GM19043 (cell line): ENCODE data around the gene TMEM134.

Experiments used
- ATAC-seq: cut with Tn5 transposase; IDR thresholded peaks from one replicate; pipeline ENCODE4 v1.9.1; 2021; ENCODE audit warnings: low read depth; ENCODE audit not compliant: unreplicated experiment

Gene TMEM134

DNA sequence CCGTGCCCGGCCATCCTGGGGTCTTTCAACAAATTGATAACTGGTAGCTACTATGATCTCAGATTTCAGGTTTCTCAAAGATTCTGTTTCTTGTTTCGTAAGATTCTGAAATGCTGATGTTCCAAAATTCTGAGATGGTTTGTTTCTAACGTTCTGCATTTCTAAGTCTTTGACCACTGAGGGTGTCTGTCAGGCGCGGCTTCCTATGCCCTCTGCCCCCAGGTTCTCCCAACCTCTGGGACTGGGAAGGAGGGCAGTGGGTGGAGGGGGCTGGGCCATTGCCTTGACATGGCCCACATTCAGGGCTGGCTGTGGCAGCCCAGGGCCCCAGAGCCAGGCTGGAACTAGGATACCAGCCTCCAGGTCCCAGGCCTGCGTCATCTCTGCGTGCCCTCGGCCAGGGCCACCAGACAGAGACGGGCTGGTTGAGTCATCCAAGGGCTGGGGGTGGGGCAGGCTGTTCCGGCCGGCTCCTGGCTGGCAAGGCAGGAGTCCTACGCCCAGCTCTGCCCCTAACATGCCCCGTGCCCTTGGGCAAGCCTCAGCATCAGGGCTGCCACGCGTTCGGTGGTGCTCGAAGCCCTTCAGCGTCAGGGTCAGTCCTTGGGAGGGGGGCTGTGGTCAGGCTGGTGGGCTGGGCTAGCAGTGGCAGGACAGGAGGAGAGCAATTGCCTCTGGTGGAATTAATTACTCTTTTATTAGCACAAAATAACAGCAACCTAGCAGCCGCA, 5.2 kb downstream of the TMEM134 start:
- no peak for ATAC-seq

DNA sequence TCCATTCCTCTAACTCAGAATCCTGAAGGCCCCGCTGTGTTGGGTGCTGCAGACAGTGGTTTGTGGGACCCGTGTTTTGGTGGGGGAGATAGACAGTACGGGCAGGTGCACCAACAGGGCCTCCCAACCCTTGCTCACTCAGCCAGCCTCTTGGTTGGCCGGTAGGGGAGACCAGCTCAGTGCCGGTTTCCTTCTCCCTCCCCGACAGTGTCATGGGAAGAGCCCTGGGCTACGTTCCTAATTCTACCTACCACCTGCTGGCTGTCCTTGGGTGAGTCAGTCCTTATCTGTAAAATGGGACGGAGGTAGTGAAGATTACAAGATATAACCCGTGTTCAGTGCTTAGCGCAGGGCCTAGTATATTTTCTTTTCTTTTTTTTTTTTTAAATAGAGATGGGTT, 5.9 kb downstream of the TMEM134 start:
- ATAC-seq: no peak

DNA sequence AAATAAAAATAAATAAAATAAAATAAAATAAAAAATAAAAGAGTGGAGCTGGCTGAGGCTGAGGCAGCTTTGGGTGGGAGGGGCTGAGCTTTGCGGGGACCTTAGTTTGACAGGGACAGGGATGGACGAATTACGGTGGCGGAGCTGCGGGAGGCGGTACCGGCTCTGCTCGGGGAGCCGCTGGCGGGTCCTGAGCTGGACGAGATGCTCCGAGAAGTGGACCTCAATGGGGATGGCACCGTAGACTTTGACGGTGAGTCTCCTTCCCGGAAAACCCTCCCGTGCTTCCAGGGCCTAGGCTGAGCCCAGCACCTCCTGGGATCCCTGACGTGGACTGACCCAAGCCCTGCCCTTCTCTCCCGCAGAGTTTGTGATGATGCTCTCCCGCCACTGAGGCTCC, 10.8 kb downstream of the TMEM134 start:
- ATAC-seq: no peak

DNA sequence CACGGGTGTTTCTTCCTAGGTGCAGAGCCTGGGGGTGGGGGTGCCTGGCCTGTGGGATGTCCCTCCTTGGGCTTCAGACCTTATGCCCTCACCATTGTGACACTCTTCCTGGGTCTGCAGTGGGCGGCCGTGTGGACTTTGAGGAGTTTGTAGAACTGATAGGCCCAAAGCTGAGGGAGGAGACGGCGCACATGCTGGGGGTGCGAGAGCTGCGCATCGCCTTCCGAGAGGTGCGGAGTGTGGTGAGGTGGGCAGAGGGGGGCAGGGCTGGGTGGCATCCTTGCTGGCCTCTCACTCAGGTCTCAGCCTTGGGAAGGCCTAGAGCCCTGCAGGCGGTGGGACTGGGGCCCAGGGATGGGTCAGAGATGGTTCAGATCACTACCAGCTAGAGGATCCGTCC, 11.6 kb downstream of the TMEM134 start:
- no peak for ATAC-seq

DNA sequence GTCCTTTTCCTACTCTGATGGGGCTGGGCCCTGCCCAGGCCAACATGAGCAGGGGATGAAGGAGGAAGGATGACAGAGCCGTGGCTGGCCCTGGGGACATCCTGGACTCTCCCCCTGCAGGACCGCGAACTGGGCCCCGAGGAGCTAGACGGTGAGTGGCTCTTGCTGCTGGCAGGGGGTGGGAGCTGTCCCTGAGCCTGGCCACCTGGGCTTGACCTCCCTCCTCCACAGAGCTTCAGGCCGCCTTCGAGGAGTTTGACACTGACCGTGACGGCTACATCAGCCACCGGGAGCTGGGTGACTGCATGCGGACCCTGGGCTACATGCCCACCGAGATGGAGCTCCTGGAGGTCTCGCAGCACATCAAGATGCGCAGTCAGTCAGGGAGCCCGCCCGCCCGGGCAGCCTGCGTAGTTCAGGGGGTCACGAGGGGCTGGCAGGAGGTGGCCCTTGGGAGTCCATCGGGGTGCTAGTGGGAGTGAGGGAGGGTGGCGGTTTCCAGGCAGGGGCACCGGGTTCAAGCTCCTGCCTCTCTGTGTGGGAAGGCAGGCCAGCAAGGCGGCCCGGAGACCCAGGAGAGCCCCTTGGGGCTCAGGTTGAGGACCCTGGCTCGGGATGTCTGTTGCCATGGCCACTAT, 12.9 kb downstream of the TMEM134 start:
- no peak for ATAC-seq

DNA sequence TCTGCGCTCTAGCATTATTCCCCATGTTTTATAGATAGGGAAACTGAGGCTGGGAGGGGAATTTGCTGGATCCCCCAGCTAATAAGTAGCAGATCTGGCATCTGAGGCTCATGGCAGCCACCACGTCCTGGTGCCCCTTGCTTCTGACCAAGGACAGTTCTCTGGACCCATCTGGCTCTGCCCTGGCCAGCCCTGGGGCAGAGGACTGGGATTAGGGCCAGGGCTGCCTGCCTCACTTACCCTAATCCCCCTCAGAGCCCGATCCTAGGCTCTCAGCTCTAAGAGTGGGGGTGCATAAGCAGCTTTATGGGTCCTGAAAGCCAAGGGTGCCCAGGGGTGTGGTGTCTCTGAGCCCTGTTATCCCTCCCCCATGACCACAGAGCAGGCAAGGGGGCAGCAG, 14.0 kb downstream of the TMEM134 start, which contains the start of gene CABP4:
Gene CABP4, plus strand, starts transcription at position 301 of the 400 bp plus-strand sequence. Its CDS starts 70 bp downstream, at position 371.
- ATAC-seq: no peak

DNA sequence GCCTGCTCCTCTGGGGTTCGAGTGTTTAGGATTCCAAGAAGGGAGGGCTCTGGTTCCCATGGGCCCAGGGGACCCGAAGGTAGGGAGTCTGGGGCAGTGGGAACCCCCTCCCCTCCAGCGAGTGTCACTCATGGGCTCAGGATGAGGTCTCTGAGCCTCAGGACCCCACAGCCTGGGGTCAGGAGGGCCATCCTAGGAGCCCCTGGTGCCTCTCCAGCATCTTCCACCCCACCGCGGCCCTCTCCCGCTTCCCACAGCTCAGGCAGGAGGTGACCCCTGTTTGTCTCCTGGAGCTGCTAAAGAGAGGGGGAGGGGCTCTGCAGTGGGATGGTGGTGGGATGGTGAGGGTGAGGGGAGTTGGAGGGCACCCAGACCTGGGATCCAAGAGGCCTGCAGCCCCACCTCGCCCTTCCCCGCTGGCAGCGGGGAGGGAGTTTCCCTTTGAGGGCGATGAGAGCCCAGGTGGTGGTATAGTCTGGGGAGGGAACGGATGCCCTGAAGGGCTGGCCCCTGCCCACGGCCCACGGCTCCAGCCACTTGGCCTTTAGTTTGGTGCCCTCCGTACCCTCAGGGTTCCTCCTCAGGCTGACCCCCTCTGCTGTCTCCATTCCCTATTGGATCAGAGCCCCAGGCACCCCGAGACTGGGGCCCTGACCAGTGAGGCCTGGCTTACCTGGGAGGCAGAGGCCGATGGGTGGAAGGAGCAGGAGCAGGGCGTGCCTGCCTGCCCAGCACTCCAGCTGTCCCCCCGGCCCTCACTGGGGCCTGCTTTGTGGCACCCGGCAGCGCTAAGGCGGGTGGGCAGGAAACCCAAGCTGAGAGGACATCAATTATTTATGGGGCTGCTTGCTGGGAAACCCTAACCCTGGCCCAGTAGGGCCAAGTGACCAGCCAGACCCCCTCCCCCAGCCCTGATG, 15.0 kb downstream of the TMEM134 start:
- no peak for ATAC-seq

DNA sequence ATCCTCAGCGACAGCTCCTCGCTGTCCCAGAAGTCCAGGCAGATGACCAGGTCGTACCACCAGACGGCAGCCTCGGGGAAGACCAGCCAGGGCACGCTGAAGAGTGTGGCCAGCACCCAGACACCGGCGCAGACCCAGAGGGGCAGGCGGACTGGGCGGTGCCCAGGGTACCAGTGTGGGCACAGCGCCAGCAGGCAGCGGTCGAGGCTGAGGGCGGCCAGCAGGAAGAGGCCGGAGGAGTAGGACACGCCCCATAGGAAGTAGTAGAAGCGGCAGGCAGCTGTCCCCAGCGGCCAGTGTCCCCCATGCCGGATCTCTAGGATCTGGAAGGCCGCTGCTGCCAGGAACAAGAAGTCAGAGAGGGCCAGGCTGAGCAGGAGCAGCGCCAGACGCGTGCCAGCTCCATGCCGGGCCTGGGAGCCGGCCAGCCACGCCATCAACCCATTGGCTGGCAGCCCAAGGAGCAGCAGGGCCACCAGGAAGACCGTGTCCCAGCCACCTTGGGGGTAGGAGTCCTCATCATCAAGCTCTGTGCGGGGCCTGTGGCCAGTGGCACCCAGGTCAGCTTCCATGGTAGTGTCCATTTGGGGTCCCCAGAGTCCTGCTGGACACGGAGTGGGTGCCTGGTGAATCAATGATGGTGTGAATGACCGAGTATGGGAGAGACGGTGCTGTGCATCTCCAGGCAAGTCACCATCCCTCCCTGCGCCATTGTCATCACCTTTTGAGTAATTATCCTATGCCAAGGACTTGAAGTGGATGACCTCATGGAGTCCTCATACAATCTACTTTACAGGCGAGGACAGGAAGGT, 16.7 kb downstream of the TMEM134 start, which contains the start of gene GPR152:
Gene GPR152, minus strand, starts transcription at position 589 of the 812 bp plus-strand sequence. Its CDS starts 5 bp downstream, at position 584.
- no peak for ATAC-seq

DNA sequence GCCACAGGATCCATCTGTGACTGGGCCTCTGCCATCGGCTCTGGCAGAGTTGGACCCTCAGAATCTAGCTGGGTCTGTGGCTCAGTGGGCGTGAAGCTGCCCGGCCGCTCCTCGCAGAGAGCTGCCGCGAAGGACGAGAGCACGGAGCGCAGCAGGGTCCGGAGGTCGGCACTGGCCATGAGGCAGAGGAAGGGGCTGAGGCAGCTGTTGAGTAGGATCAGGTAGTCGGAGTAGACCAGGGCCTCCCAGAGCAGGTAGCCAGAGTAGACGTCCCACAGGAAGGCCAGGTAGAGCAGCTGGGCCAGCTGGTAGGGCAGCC, 17.4 kb downstream of the TMEM134 start:
- ATAC-seq: no peak

DNA sequence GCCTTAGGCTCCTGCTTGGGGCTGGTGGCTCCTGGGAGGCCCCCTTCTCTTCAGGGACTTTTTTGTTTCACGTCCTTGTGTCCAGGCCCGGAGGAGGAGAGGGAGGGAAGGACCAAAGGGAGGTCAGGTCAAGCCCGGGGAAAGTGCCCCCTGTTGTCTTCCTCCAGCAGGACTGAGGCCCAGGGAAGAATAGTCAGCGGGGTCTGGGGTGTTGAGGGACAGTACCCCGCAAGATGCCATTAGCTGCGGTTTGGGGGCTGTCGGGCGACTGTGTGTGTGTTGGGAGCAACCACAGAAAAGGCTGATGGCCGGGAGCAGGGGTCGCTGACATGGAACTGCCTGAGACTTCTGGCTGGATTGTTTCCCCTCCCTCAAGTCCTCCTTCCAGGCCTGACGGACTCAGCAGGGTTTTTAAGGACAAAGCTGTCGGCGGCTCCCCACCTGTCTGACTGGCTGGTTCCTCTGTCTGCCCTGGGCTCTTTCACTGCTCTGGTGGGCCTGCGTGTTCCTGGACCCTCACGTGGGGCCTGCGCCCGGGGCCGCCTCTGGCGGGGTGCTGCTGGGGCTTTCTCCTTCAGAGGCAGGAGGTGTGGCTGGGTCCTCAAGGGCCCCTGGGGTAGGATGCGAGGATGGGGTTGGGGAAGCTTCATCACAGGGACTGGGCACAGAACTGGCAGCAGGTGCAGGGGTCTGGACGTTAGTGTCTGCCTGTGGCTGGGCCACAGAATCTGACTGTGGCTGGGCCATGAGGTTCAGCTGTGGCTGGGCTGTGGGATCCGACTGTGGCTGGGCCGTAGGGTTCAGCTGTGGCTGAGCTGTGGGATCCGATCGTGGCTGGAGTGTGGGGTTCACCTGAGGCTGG, 18.0 kb downstream of the TMEM134 start:
- ATAC-seq: no peak

DNA sequence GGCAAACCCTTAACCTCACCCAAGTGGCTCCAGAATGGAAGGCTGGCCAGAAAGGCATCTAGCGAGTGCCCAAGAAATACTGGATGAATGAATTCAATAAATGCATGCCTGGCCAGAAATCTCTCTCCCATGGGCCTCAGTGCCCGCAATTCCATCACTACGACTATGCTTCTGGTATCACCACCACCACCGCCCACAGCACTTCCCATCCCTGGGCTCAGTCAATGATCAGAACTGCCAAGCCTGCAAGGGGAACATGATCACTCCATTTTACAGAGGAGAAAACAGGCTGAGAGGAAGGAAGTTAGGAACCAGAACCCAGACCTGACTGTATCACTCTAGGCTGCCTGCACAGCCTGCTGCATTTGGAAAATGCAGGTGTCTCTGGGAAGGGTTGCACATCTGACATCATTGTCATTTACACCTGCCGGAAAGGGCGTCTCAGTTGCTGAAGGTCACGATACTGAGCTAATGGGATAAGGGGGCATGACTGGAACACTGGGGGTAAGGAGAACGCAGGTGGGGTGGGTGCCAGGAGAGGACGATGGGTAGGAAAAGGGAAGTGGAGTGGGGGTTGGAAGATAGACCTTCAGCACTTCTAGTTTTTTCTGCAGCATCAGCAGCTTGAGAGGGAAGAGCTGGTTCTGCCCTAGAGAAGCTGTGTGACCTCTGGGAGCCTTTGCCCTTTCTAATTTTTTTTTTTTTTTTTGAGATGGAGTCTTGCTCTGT, 19.8 kb downstream of the TMEM134 start:
- ATAC-seq: no peak

DNA sequence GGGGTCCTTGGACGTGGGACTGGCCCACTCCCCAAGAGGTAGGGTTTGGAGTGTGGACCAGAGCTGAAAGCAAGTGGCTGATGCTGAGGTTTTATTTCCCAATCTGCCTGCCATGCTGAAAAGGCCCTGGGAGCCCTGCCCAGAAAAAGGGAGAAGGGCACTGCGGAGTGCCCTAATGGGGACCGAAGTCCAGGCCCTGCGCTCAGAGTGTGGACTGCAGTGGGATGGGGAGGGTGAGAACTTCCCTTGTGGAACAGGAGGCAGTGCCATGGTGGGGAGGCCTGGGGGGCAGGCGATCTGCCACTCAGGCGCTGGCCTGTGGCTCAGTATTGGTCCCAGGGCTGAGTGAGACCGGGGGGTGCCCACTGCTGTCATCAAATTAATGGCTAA, 20.8 kb downstream of the TMEM134 start:
- ATAC-seq: no peak

DNA sequence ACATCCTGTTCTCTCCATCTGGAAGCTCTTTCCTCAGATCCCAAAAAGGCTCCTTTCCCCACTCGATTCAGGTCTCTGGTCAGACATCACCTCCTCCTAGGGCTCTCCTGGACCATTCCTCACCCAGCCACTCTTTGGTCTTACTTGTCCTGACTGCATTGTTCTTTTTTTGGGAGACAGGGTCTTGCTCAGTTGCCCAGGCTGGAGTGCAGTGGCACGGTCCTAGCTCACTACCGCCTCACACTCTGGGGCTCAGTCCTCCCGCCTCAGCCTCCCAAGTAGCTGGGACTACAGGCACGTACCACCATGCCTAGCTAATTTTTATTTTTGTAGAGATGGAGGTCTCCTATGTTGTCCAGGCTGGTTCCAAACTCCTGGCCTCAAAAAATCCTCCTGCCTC, 23.5 kb downstream of the TMEM134 start:
- ATAC-seq: no peak

DNA sequence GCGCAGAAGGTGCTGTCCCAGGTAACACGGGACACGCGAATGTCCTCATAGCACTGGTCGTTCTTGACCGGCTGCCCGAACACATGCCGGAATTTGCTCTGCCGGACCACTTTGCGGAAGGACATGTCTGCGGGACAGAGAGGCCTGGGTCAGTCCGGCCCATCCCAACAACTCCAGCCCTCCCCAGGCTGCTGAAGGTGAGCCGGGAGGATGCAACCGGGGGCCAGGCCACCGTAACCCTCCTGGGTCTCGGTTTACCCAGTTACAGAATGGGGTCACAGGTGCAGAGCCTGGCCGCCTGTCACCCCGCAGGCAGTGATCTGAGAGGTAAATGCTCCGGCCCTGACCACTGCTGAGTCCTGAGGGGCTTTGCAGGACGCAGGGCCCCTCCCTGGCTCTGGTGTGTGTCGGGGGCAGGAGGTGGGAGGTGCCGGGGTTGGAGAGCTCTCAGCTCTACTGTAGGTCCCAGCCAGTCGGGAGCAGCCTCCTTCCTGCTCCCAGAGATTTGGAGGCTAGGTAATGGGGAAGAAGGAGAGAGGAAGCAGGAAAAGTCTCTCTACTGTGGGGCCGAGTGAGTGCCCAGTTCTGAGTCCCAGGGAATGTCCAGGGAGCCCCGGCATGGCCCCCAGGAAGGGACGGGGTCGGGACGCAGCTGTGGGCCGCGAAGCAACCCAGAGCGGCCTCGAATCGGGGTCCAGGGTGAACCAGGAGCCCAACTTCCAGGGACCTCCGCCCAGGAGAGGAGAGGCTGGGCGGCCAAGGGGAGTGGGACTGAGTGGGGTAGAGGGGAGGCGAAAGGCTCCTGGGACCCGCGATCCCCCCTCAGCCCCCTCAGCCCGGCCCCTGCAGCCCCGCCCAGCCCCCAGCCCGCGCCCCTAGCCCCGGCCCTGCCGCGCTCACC, 26.3 kb downstream of the TMEM134 start:
- ATAC-seq: no peak

DNA sequence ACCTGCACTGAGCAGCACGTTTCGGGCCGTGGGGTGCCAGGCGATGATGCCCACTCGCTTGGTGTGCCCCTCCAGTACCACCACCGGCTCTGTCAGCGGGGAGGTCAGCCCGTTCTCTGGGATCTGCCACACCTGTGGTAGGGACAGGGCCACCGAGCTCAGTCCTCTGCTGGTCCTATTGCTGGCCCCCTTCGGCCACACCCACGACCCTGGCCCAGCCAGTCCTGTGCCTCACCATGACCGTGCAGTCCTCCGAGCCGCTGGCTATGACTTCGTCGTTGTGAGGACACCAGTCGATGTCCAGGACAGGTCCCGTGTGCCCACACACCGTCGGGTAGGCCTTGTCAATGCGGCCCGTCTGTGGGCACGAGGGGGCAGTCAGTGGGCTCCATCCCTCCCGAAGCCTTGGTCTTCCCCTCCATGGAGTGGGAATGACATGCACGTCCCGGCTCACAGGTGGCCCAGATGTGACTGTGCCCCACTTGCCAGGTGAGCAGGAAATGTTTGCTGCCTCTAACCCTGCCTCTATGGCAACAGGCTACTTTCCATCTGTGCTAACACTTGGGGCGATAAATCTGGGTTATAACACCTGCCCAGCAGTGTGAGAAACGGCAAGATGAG, 27.2 kb downstream of the TMEM134 start:
- ATAC-seq: no peak

DNA sequence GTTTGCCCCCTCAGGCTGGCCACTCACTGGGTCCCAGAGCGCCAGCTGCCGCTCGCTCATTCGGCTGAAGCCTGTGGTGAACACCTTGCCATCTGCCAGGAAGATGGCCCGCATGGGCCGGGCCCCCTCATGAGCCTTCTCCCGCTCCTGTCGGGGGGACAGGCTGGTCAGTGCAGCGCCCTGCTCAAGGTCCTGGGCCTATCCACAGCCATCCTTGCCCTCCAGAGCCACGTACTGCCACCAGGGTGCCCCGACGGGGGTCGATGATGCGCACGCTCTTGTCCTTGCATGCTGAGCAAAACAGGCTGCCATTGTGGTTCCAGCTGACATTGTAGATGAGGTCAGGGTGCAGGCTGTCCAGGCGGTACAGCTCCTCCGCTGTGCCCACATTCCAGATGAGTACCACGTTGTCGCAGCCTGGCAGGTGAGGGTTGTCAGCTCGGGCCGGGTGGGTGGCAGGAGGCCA, 27.9 kb downstream of the TMEM134 start:
- no peak for ATAC-seq
